Activated B cell treated with CpG ODN at 0.5 μM for 24 hours (primary cell): ENCODE data around the gene ADAMTSL4. TPM values are rescaled to one million over a fixed set of nuclear protein-coding genes. Genes with fewer than 3 reads are reported as not detected.
A peak's percentile ranks its signal among the peaks of the same experiment; 100 is the strongest.

Source experiments
- ATAC-seq: fragments of 200-7000 bp; cut with Tn5 transposase; one replicate; pipeline ENCODE4 v1.10.0; 2021; ENCODE audit warnings: low read depth, mild to moderate bottlenecking, moderate library complexity
- CTCF ChIA-PET: fragments of 350-600 bp; sonication (Branson Sonifier 250); formaldehyde crosslinking; loops from one replicate; lab custom pipeline; 2021; ENCODE audit warnings: antibody characterized with exemption; lab: Charles Lee
- POLR2A ChIA-PET: fragments of 350-600 bp; sonication (Branson Sonifier 250); formaldehyde crosslinking; loops from one replicate; lab custom pipeline; 2021; ENCODE audit warnings: antibody characterized with exemption; lab: Charles Lee
- DNase-seq: peaks from one replicate; pipeline ENCODE4 v3.0.0; 2022
- H3K27ac Mint-ChIP-seq: one replicate; pipeline ENCODE4 v1.8.0; 2020; ENCODE audit warnings: mixed read lengths
- H3K27me3 Mint-ChIP-seq: one replicate; pipeline ENCODE4 v1.8.0; 2021; ENCODE audit warnings: mixed read lengths
- H3K36me3 Mint-ChIP-seq: one replicate; pipeline ENCODE4 v1.8.0; 2021; ENCODE audit warnings: low read depth, mixed read lengths
- H3K4me1 Mint-ChIP-seq: one replicate; pipeline ENCODE4 v1.8.0; 2021; ENCODE audit warnings: mixed read lengths
- H3K4me3 Mint-ChIP-seq: one replicate; pipeline ENCODE4 v1.8.0; 2020; ENCODE audit warnings: mild to moderate bottlenecking, mixed read lengths
- H3K9me3 Mint-ChIP-seq: one replicate; pipeline ENCODE4 v1.8.0; 2020; ENCODE audit warnings: mixed read lengths
- CTCF ChIP-seq: fragments of 200-600 bp; IDR thresholded peaks from one replicate; pipeline ENCODE4 v1.8.0; 2022; ENCODE audit warnings: antibody characterized with exemption, mild to moderate bottlenecking
- intact Hi-C: fragments of 100-400 bp; cut with micrococcal nuclease; formaldehyde crosslinking; loops from one replicate; pipeline ENCODE4 v1.15.1; 2024
- total RNA-seq: library from RNA; stranded (reverse); gene quantifications from 2 replicates; pipeline ENCODE4 v1.2.3, GENCODE V29; 2022

The ADAMTSL4 gene
- total RNA-seq, 1 donor from 2014 or later: 0.11 TPM

GRCh38 chr1:150566589-150567340 is 17.6 kb downstream of the ADAMTSL4 start:
- DNase-seq (no peak), ATAC-seq (no peak)
- POLR2A ChIA-PET: interaction anchor here (0.7 to 14.0 kb wide), 7 partner anchors 10 to 768 kb away, joined by 4 to 1106 read pairs (median 7); partner anchors contain the start of genes ENSA and MCL1
- intact Hi-C loops: loop anchor here (1.0 to 10.0 kb wide), 2 partner anchors 13 to 198 kb away; partner anchors contain the start of genes CTSS and MCL1
- no peak for TF ChIP-seq CTCF
- Mint-ChIP-seq H3K36me3 (peaks cover 28% of the 10 kb centered on the region), H3K27me3 (no peaks in the 10 kb centered on the region), H3K4me3 (peak overlapping the region; percentile 79), H3K4me1 (peaks cover 94% of the 10 kb centered on the region), H3K27ac (peak overlapping the region; percentile 94), H3K9me3 (no peaks in the 10 kb centered on the region)
- CTCF ChIA-PET: interaction anchor here (1.4 to 13.3 kb wide), 3 partner anchors 11 to 50 kb away, joined by 3 to 358 read pairs (median 21); partner anchors contain the start of gene MCL1

- CTCF ChIA-PET: interaction anchor here (1.0 to 13.3 kb wide), 4 partner anchors 8 to 49 kb away, joined by 3 to 358 read pairs (median 12); partner anchors contain the start of gene MCL1
- Mint-ChIP-seq H3K36me3 (peaks cover 28% of the 10 kb centered on the region), H3K27ac (peak overlapping the region; percentile 94), H3K9me3 (no peaks in the 10 kb centered on the region), H3K4me3 (peak overlapping the region; percentile 79), H3K27me3 (no peaks in the 10 kb centered on the region), H3K4me1 (peaks cover 97% of the 10 kb centered on the region)
- no peak for TF ChIP-seq CTCF
- intact Hi-C loops: loop anchor here (1.0 to 10.0 kb wide), 2 partner anchors 12 to 197 kb away; partner anchors contain the start of genes CTSS and MCL1
- ATAC-seq (peak; percentile 19), DNase-seq (no peak)
- POLR2A ChIA-PET: interaction anchor here (0.5 to 14.0 kb wide), 11 partner anchors 9 to 504 kb away, joined by 3 to 1106 read pairs (median 4); partner anchors contain the start of genes ENSA, GABPB2 and MCL1
Measured at GRCh38 chr1:150567341-150567716, 18.1 kb downstream of the ADAMTSL4 start.

GRCh38 chr1:150567717-150568593 is 18.7 kb downstream of the ADAMTSL4 start:
- Mint-ChIP-seq H3K27ac (peak overlapping the region; percentile 94), H3K4me1 (peaks cover 97% of the 10 kb centered on the region), H3K27me3 (no peaks in the 10 kb centered on the region), H3K4me3 (peak overlapping the region; percentile 79), H3K9me3 (no peaks in the 10 kb centered on the region), H3K36me3 (peaks cover 34% of the 10 kb centered on the region)
- ChIA-PET CTCF (interaction anchor here (1.0 to 13.3 kb wide), 4 partner anchors 9 to 49 kb away, joined by 3 to 358 read pairs (median 12); partner anchors contain the start of gene MCL1), POLR2A (interaction anchor here (0.5 to 14.0 kb wide), 12 partner anchors 9 to 503 kb away, joined by 3 to 1106 read pairs (median 4); partner anchors contain the start of genes ENSA, GABPB2 and MCL1)
- intact Hi-C loops: loop anchor here (1.0 to 10.0 kb wide), 2 partner anchors 11 to 197 kb away; partner anchors contain the start of genes CTSS and MCL1
- DNase-seq (no peak), ATAC-seq (no peak)
- no peak for TF ChIP-seq CTCF

- intact Hi-C loops: loop anchor here (10.0 kb wide), 1 partner anchor 196 kb away; the partner anchor contains the start of gene CTSS
- Mint-ChIP-seq H3K36me3 (peaks cover 40% of the 10 kb centered on the region), H3K27ac (peak overlapping the region; percentile 94), H3K4me1 (peaks cover 97% of the 10 kb centered on the region), H3K27me3 (no peaks in the 10 kb centered on the region), H3K4me3 (peak overlapping the region; percentile 79), H3K9me3 (no peaks in the 10 kb centered on the region)
- ATAC-seq: no peak
- TF ChIP-seq CTCF: no peak
- ChIA-PET CTCF (interaction anchor here (1.0 to 13.3 kb wide), 3 partner anchors 9 to 48 kb away, joined by 4 to 358 read pairs (median 21); partner anchors contain the start of gene MCL1), POLR2A (interaction anchor here (0.7 to 14.0 kb wide), 9 partner anchors 8 to 196 kb away, joined by 3 to 1106 read pairs (median 4); partner anchors contain the start of genes ENSA and MCL1)
- DNase-seq: no peak
Measured at GRCh38 chr1:150568594-150568966, 19.4 kb downstream of the ADAMTSL4 start.
